OCI-LY7 (cell line): Measurements from ENCODE around the gene PTH2. TPM values are rescaled to one million over a fixed set of nuclear protein-coding genes. Genes with fewer than 3 reads are reported as not detected.

ENCODE experiments used
- BruUV-seq: library from RNA; stranded (reverse); fragments of 400-500 nt; replicated peaks from 2 replicates; lab custom pipeline; 2021; lab: Mats Ljungman, UMichigan
- CTCF ChIA-PET: fragments of 300-600 bp; sonication (Branson Sonifier 250); formaldehyde crosslinking; loops from one replicate; lab custom pipeline; 2022; ENCODE audit warnings: antibody characterized with exemption; ENCODE audit not compliant: unreplicated experiment; lab: Charles Lee
- POLR2A ChIA-PET: fragments of 300-600 bp; sonication (Branson Sonifier 250); formaldehyde crosslinking; loops from one replicate; lab custom pipeline; 2022; ENCODE audit warnings: antibody characterized with exemption; lab: Charles Lee
- DNase-seq: peaks from one replicate; pipeline ENCODE4 v3.0.0-alpha.2; 2015; ENCODE audit warnings: low spot score
- H2AFZ ChIP-seq: fragments of 200-600 bp; sonication (generic), shearing (Covaris generic); 2 replicates; pipeline ENCODE4 v1.6.1; 2014; ENCODE audit warnings: mild to moderate bottlenecking, antibody characterized with exemption, low read length, moderate library complexity
- H3K27ac ChIP-seq: fragments of 200-600 bp; sonication (generic); 2 replicates; pipeline ENCODE4 v1.5.1; 2014; ENCODE audit warnings: mixed run types, low read depth, mild to moderate bottlenecking, moderate library complexity, low read length, inconsistent platforms; ENCODE audit not compliant: poor library complexity, severe bottlenecking
- H3K36me3 ChIP-seq: fragments of 200-600 bp; sonication (generic); 2 replicates; pipeline ENCODE4 v1.6.1; 2014; ENCODE audit warnings: mild to moderate bottlenecking, antibody characterized with exemption, low read length, moderate library complexity, mixed read lengths; ENCODE audit not compliant: insufficient read depth
- H3K4me1 ChIP-seq: fragments of 200-600 bp; sonication (generic); 2 replicates; pipeline ENCODE4 v1.5.1; 2014; ENCODE audit warnings: mild to moderate bottlenecking, low read length; ENCODE audit not compliant: insufficient read depth, poor library complexity, severe bottlenecking
- H3K4me2 ChIP-seq: fragments of 200-600 bp; sonication (generic); 2 replicates; pipeline ENCODE4 v1.6.1; 2014; ENCODE audit warnings: mild to moderate bottlenecking, low read length
- H3K4me3 ChIP-seq: fragments of 200-600 bp; sonication (generic); 2 replicates; pipeline ENCODE4 v1.5.1; 2014; ENCODE audit warnings: mild to moderate bottlenecking, low read depth, low read length; ENCODE audit not compliant: poor library complexity, severe bottlenecking
- H3K79me2 ChIP-seq: fragments of 200-600 bp; sonication (generic); 2 replicates; pipeline ENCODE4 v1.6.1; 2016; ENCODE audit warnings: low read depth, mild to moderate bottlenecking, low read length, moderate library complexity, mixed read lengths; ENCODE audit not compliant: insufficient read depth
- H3K9me2 ChIP-seq: fragments of 200-600 bp; sonication (generic); 2 replicates; pipeline ENCODE4 v1.6.1; 2016; ENCODE audit warnings: mild to moderate bottlenecking, low read length, mixed read lengths; ENCODE audit not compliant: insufficient read depth
- H3K9me3 ChIP-seq: fragments of 200-600 bp; sonication (generic); 2 replicates; pipeline ENCODE4 v1.6.1; 2014; ENCODE audit warnings: mild to moderate bottlenecking, mixed run types, low read length, mixed read lengths
- H4K20me1 ChIP-seq: fragments of 200-600 bp; sonication (generic); 2 replicates; pipeline ENCODE4 v1.6.1; 2014; ENCODE audit warnings: mild to moderate bottlenecking, antibody characterized with exemption, low read length, moderate library complexity, mixed read lengths; ENCODE audit not compliant: insufficient read depth
- EZH2phosphoT487 ChIP-seq: fragments of 200-600 bp; sonication (generic); IDR thresholded peaks from 2 replicates; pipeline ENCODE4 v1.6.1; 2018; ENCODE audit warnings: low read depth, borderline replicate concordance, mild to moderate bottlenecking, mixed run types, antibody characterized with exemption, low read length, moderate library complexity, mixed read lengths
- intact Hi-C: fragments of 100-400 bp; cut with micrococcal nuclease; formaldehyde crosslinking; loops from one replicate; pipeline ENCODE4 v1.10.0; 2022; ENCODE audit not compliant: unreplicated experiment
- total RNA-seq, 2 experiments: library from RNA; depleted of rRNA in 1 of 2; stranded (reverse); fragments of >200 nt in 1 of 2; shearing (Covaris generic) in 1 of 2; gene quantifications; 2 replicates each; pipeline ENCODE4 v1.2.3, GENCODE V29; 2014 to 2022
- TF ChIP-seq, protein P1 (sequence below): fragments of 200-600 bp; sonication (generic); conservative IDR thresholded peaks from 2 replicates; pipeline ENCODE4 v1.5.1; 2014; ENCODE audit warnings: mild to moderate bottlenecking, antibody characterized with exemption, low read length, moderate library complexity, mixed read lengths

PTH2 gene
- total RNA-seq, 2 experiments from 2014 or later: 0.66 to 1.7 TPM

DNA sequence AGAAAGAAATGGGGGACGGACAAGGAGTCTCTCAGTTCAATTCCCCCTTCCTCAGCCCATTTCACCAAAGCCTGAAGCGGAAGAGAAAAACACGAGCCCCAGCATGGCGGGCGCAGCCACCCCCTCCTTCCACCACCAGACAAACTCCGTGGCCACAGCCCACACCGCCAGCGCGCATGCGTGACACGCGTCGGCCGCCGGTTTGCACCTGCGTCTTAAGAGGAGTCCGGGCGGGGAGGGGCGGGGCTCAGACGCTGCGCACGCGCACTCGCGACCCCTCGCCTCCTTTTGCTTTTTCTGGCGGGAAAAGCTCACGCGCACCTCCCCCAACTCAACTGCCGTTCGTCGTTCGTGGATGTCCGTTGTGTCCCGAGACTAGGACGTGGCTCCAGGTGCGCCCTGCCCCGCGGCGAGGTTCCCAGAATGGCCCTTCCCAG, 35.3 kb downstream of the PTH2 start, which contains the start of gene KASH5:
Gene KASH5 (plus strand): TSS at position 314 of the 437 bp plus-strand sequence. CDS start 2,635 bp downstream, outside the sequence.
- TF ChIP-seq, protein P1, sequence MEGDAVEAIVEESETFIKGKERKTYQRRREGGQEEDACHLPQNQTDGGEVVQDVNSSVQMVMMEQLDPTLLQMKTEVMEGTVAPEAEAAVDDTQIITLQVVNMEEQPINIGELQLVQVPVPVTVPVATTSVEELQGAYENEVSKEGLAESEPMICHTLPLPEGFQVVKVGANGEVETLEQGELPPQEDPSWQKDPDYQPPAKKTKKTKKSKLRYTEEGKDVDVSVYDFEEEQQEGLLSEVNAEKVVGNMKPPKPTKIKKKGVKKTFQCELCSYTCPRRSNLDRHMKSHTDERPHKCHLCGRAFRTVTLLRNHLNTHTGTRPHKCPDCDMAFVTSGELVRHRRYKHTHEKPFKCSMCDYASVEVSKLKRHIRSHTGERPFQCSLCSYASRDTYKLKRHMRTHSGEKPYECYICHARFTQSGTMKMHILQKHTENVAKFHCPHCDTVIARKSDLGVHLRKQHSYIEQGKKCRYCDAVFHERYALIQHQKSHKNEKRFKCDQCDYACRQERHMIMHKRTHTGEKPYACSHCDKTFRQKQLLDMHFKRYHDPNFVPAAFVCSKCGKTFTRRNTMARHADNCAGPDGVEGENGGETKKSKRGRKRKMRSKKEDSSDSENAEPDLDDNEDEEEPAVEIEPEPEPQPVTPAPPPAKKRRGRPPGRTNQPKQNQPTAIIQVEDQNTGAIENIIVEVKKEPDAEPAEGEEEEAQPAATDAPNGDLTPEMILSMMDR: no peak
- ChIA-PET POLR2A (interaction anchor here (0.6 to 1.1 kb wide), 4 partner anchors 8 to 57 kb away, joined by 3 to 6 read pairs (median 4); no protein-coding TSS in a partner anchor), CTCF (interaction anchor here (0.6 kb wide), 1 partner anchor 16 kb away, joined by 5 read pairs; no protein-coding TSS in a partner anchor)
- intact Hi-C loops: no loop called here
- Histone ChIP-seq H3K9me3 (peaks cover under 1% of the 10 kb centered on the region; the same call in 1 of the 2 replicates), H3K9me2 (no peaks in the 10 kb centered on the region), H3K4me3 (peak within 1 kb of the TSS; percentile 54), H3K4me1 (peaks cover 65% of the 10 kb centered on the region), H2AFZ (peak within 1 kb of the TSS; percentile 19; the same call in 1 of the 2 replicates), H3K4me2 (peak within 1 kb of the TSS; percentile 78), H3K36me3 (no peaks in the 10 kb centered on the region), H3K27ac (peak within 1 kb of the TSS; percentile 92), H3K79me2 (no peaks in the 10 kb centered on the region), H4K20me1 (no peaks in the 10 kb centered on the region)
- no TSS peak for BruUV-seq
- peak; percentile 98 for DNase-seq

DNA sequence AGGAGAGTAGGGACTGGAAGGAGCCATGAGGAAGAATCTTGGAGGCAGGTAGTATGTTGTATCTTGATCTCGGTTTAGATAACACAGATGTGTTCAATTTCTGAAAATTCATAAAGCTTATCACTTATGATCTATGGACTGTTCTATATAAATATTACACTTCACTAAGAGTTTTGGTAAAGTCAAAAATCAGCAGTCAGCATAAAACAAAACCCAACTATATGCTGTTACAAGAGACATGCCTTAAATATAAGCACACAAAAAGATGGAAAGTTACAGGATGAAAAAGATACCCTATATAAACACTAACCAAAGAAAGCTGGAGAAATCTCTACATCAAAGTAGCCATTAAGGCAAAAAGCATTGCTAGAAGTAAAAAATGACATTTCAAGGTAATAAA, 39.6 kb downstream of the PTH2 start:
- Histone ChIP-seq H3K27ac (no peak overlapping the region), H3K79me2 (no peaks in the 10 kb centered on the region), H3K9me2 (no peaks in the 10 kb centered on the region), H4K20me1 (no peaks in the 10 kb centered on the region), H3K36me3 (no peaks in the 10 kb centered on the region; the same call in 1 of the 2 replicates), H3K4me1 (peaks cover 36% of the 10 kb centered on the region), H3K9me3 (peaks cover 16% of the 10 kb centered on the region; the same call in 1 of the 2 replicates), H3K4me2 (no peak overlapping the region), H3K4me3 (no peak overlapping the region), H2AFZ (no peak overlapping the region)
- ChIA-PET POLR2A (interaction anchor here (0.7 to 1.1 kb wide), 3 partner anchors 37 to 289 kb away, joined by 4 to 5 read pairs (median 5); no protein-coding TSS in a partner anchor), CTCF (no interaction called here)
- no peak for TF ChIP-seq EZH2phosphoT487
- TF ChIP-seq, protein P1: no peak
- no TSS peak for BruUV-seq
- DNase-seq: no peak
- intact Hi-C loops: no loop called here

DNA sequence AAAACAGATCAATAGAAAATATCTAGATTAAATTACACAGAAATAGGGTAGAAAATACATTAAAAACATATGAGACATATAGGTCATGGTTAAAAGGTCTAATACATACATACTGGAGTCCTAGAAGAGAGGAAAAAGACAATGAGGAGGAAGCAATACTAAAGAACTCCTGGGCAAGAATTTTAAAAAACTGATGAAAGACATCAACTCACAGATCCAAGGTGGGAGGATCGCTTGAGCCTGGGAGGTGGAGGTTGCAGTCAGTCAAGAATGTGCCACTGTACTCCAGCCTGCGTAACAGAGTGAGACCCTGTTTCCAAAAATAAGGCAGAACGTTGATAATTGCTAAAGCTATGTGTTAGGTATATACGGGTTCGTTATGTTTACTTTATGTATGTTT, 40.6 kb downstream of the PTH2 start:
- CTCF ChIA-PET: no interaction called here
- no peaks in the 10 kb centered on the region for H3K79me2 ChIP-seq
- POLR2A ChIA-PET: interaction anchor here (0.7 kb wide), 2 partner anchors 16 to 288 kb away, joined by 3 to 5 read pairs; no protein-coding TSS in a partner anchor
- no peaks in the 10 kb centered on the region for H4K20me1 ChIP-seq
- TF ChIP-seq, protein P1: no peak
- no peak for TF ChIP-seq EZH2phosphoT487
- H3K4me3 ChIP-seq: no peak overlapping the region
- H3K36me3 ChIP-seq: no peaks in the 10 kb centered on the region; the same call in 1 of the 2 replicates
- H3K4me1 ChIP-seq: peaks cover 29% of the 10 kb centered on the region
- H3K9me2 ChIP-seq: no peaks in the 10 kb centered on the region
- BruUV-seq: no TSS peak
- H2AFZ ChIP-seq: no peak overlapping the region
- H3K4me2 ChIP-seq: no peak overlapping the region
- peaks cover 16% of the 10 kb centered on the region; the same call in 1 of the 2 replicates for H3K9me3 ChIP-seq
- no peak overlapping the region for H3K27ac ChIP-seq
- no peak for DNase-seq
- intact Hi-C loops: no loop called here
